GM15510 (cell line): Measurements from ENCODE around the gene CD47.

ENCODE experiments used
- POLR2A ChIP-seq: IDR thresholded peaks from 3 replicates; pipeline ENCODE4 v1.6.1; 2011; ENCODE audit warnings: borderline replicate concordance; ENCODE audit not compliant: insufficient read length; ENCODE audit errors: extremely low read depth

The CD47 gene

DNA sequence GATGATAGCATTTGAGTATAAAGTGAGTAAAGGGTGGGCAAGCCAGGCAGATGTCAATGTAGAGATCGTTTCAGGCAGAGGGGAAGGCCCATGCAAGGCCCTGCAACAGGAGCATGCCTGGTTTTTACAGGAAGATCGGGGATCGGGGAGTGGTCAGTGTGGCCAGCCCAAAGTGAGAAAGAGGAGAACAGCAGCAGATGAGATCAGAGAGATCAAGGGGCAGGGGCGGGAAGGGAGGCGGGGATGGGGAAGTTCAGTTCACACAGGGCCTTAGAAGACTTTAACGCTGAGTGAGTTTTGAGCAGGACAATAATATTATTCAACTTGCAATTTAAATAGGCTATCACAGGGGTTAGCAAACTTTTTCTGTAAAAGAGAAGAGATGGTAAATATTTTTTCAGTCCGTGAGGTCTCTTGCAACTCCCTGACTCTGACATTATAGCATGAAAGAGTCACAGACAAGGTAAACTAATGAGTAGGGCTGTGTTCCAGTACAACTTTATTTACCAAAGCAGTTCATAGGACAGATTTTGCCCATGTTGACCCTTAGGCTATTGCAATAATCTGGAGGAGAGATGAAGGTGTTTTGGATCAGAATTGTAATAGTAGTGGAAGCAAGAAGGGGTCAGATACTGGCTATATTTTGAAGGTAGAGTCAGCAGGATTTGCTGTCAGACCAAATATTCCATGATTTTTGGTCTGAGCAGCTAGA is 12.4 kb upstream of the CD47 start:
- TF ChIP-seq POLR2A, result no peak

DNA sequence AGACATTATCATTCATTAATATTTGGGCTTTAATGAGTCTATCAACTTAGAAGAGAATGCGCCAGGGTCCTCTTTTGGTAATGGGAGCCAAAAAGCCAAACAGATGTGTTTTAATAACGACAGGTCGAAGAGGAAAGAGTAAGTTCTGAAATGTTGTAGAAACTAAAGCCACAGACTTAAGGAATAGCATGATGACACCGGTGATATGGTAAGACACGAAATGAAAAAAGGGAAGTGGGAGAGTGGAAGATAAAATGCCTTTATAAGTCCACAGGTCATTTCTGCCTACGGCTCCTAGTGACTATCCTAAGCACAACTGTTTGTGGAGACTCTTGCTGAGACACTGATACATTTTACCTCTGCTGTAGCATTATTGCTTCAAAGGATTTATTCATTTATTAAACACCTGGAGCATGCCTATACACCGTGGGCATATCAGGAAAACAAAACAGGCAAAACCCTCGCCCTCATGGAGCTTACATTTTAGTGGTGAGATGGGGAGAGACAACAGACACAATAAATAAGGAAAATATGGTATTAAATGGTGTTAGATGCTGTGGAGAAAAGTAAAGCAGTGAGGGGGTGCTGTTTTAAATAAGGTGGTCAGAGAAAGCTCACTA is 11.7 kb upstream of the CD47 start:
- TF ChIP-seq POLR2A, result no peak

DNA sequence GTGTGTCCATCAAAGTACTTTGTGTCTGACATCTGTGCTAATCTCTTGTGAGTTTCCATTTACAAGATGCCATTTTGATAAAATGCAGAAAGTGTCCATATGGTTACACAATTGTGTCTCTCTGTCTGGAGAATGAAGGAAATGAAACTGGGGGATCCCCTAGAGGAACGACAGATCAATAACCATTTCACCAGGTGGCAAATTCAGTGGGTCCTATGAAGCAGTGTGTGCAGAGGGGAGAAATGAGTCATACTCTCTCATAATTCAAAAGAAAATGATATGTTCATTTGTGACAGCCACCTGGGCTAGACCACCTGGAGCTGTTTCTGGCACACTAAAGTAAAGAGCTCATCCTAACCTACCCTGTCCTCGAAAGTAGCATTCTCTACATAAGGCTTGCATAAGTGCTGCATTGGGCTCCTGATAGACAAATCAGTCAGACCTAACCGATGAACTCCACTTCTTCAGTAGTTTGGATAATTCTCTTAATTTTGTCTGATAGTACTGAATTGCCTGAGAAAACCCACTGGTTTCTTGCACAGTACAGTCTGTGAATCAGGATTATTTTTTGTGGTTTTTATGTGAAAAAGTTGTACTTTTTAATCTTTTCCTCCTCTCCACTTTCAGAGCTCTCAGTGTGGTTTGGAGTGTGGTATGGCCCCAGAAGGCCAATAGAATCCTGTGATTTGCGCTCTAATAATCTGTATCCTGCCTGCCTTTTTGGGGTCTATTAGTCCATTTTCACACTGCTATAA is 10.3 kb upstream of the CD47 start:
- TF ChIP-seq POLR2A, result no peak

DNA sequence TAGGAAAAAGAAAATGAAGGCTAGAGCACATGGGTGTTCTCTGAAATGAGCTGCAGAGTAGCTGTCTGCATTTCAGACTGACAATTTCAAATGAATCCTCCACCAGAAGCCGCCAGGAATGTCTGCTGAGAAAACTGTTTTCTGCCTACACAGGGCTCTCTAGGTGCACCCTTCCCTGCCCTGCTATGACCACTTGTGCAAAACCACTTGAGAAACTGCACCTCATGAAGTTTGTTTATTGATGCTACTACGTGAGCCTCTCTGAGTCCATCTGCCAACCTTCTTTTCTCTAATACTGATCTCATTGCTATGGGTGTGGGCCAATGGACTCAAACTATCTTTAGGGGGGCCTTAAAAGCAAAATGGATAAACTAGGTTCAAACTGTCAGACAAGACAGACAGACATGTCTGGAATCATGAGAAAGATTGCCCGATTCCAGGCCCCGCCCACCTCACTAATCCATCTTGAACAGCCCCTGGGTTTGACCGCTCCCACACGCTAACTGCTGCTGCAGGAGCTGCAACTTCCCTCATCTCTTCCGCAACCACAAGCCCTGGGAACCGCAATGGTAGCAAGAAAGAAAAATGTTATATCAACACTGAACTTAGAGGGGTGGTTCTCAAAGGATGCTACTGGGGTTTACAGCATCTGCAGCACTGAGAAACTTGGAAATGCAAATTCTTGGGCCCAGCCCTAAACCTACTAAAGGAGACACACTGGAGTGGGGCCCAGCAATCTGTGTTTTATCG is 9.0 kb upstream of the CD47 start:
- no peak for TF ChIP-seq POLR2A

DNA sequence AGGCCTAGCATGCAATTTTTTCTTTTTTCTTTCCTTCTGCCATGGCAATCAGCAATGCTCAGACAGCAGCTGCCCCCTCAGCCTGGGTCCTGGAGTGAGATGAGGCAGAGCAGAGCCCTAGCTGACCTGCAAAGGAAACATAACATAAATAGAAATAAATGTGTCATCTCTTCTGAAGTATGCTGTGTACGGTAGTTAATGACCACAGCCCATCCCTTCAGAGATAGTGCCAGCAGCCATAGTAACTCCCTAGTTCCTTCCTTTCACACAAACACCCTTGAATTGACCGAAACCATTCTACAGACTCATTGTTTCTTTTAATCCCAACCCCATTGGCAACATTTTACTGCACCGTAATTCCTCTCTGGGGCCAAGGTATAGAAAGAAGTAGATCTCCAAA is 8.4 kb upstream of the CD47 start:
- no peak for TF ChIP-seq POLR2A

DNA sequence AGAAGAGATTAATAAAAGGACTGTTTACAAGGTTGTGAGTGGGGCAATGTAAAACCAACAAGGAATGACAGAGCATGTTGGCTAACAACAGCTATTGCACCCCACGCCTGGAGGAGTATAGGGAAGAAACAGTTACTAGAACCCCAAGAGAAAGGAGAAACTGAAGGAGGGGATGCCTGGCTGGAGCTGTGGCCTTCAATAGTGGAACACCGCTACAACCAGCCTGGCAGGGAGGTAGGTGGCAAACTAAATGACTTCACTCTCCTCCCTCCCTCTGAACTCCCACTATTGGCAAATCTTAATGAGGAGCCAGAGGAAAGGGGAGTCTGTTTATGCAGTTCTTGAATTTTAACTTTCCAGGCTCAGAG is 7.2 kb upstream of the CD47 start:
- no peak for TF ChIP-seq POLR2A

DNA sequence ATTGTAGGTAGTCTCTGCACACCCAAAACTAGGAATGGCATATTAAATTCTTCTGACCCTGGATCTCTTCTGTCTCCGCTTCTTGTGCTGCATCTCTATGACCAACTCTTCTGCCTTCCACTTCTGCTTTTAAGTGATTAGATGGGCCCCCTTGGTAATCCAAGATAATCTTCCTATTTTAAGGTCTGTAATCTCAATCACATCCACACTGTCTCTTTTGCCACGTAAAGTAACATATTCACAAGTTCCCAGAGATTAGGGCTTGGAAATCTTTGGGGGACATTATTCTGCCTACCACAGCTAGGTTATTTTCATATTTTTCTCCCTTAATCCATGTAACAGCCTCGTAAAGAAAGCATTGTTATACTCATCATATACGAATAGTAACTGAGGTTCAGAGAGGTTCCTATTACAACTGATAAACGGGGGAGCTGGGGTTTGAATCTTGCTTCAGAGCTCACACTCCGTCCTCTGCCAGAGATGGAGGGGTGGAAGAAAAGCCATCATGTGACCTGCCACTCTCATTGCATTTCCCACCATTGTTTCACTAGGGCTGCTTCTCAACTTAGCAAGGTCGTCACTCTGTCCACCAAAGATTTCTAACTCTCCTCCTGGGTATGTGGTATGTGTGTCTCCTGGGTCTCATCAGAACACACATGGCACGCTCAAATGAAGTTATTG is 6.6 kb upstream of the CD47 start:
- no peak for TF ChIP-seq POLR2A

DNA sequence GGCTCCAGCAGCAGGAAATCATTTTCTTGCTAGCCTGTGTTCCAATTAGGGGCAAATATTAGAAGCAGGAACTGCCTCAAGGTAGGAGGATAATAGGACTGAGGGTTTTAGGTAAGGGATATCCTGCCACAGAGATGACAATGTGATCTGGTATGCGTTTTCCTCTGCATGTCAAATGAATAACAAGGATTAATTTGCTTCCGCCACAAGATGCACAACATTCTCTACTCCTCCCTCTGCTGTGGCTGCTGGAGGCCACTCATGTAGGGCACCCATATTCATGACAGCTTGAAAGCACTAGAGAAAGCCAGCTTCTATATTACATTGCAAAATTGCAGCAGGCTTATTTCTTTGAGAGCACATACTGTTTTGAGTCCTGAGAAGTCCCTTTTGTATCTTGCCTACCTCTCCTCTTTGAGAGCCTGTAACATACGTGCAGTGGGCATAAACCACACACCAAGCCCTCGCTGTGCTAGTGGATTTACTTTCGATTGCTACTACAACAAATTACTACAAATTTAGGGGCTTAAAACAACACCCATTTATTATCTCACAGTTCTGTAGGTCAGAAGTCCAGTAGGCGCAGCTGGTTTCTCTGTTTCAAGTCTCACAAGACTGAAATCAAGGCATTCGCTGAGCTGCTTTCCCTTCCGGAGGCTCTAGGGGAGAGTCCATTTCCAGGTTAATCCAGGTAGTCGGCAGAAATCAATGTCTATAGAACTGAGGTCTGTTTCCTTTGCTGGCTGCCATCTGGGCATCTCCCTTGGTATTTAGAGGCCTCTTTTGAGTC is 5.9 kb upstream of the CD47 start:
- no peak for TF ChIP-seq POLR2A

DNA sequence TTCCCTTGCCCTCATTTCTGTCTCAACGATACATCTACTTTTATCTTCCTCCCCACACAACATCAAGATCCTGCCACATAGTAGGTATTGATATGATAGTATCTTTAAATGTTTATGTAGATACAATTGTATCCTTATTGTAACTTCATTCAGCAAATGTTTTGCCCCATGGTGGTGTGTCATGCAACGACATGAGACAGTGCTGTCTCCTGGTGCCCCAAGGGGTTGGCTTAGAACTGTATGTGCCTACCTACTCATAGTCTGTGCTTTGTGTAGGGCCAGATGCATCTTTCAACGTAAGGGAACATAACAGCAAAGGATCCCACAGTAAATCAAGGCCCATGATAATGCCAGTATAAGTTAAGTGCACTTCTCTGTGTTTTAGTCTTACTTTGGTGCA is 2.8 kb upstream of the CD47 start:
- TF ChIP-seq POLR2A, result no peak

DNA sequence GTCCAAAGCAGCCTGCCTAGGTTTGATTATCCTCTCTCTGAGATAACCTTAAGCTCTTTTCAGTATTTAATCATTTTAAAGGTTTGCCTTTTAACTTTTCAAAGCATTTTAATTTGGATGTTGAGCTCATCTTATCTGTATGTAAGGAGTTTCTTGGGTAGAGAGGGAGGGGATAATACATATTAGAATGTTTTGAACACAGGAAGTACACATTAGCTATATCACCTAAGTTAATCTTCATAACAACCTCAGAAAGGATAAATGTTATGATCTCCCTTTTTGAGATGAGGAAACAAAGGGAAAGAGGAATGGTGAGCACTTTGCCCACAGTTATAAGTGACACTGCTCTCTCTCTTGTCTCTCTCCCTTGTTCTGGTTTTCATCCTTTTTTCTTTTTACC is 2.2 kb upstream of the CD47 start:
- no peak for TF ChIP-seq POLR2A

DNA sequence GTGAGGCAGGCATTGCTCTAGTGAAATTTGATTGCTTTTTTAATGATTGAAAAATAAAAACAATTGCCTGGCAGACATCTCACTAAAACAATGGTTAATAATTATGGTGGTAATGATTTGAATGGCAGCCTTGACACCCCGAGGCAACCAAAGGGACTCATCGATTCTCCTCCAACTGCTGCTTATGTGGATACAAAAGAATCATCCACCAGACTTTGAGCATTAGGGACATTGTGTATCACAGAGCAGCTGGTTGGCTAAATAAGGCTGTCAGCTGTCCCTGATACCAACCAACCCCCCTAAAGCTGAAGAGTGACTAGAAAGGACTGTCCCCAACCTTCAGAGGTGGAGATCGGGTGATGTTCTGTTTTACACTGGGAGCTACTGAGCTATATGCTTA is 1.7 kb upstream of the CD47 start:
- no peak for TF ChIP-seq POLR2A

DNA sequence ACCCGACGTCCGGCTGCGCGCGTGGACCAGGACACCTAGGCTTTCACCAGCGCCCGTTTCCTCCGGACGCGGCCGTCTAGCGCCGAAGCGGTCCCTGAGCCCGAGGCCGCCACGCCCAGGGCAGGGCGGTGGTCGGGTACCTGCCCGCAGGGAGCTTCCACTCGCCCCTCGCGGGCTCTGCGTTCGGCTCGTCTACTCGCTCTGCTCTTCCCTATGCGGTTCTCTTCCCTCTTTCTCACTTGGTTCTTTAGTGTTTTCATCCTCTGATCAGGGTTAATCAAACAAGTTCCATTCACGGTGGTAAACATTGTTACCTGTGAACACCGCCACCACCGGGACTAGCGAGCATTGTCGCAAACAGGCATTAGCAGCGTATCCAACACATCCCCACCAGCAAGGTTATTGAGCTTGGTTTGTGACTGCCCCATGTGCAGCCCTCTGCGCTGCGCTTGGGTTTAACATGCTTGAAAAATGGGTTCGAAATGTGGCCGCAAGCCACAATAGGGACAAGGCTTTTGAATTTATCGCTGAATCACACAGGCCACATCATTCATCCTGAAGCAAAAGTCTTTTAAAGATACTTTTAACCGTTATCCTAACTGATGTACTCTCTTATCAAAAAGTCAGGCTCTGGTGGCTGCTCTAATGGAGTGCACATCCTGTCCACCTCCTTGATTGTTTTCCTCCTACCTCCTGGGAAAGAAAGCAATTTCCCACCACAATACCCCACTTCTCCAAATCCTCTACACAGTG is 843 bp upstream of the CD47 start:
- TF ChIP-seq POLR2A, result no peak

DNA sequence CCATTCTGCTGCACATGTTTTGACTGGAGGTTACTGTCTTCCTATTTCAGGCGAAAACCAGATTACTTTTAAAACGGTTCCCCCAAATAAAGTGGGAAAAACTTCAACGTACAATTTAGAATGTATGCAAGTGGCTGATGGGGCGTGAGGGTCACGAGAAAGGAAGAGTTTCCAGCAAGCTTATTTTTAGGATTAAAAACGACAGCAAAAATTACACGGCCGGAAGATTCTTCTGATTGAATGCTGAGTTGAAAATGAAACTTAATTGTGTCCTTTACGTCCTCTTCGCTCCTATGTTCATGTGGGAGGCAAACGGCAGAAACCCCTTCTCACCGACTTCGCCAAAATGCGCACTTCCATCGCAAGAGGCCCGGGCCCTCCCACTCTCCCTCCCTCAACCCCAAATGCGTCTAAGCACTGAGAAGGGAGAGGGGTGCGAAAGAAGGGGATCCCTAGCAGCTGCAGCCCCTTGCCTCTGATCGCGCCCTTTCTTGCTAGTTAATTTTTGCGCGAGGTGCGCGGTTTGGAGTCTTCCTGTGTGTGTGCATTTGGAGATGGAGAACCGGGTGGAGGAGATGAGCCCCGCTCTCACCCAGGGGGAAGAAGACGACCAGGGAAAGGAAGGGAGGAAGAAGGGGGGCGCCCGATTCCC is 656 bp downstream of the CD47 start:
- TF ChIP-seq POLR2A, result no peak
